SK-N-SH (cell line): ENCODE results near the gene CDKN1A. TPM values are rescaled to one million over a fixed set of nuclear protein-coding genes. Genes with fewer than 3 reads are reported as not detected.

ENCODE experiments used
- CTCF ChIA-PET: fragments of 300-600, 350-600 bp; formaldehyde crosslinking; extraction: SDS; loops from one replicate; lab custom pipeline; 2021; lab: Yijun Ruan, JAX
- POLR2A ChIA-PET: fragments of 350-600 bp; sonication (Branson Sonifier 250); formaldehyde crosslinking; extraction: SDS; loops from one replicate; lab custom pipeline; 2020; ENCODE audit warnings: antibody characterized with exemption, inconsistent platforms; lab: Yijun Ruan, JAX
- DNase-seq: peaks from one replicate; pipeline ENCODE4 v3.0.0; 2012
- H2AFZ ChIP-seq: fragments of 200-600 bp; sonication (generic); 2 replicates; pipeline ENCODE4 v1.8.1; 2016; ENCODE audit warnings: antibody characterized with exemption, mild to moderate bottlenecking, low read depth
- H3F3A ChIP-seq: fragments of 200-600 bp; sonication (generic); replicated peaks from 2 replicates; pipeline ENCODE3; 2016; ENCODE audit warnings: antibody characterized with exemption, mild to moderate bottlenecking; ENCODE audit not compliant: insufficient read depth
- H3K27ac ChIP-seq, 2 experiments: fragments of 200-500 bp in 1 of 2; fragments of 200-600 bp in 1 of 2; sonication (Bioruptor generic) in 1 of 2; sonication (generic), shearing (Covaris generic) in 1 of 2; 2 replicates each; pipeline versions ENCODE4 v1.5.1 to v1.6.1; 2014 to 2016; ENCODE audit warnings: low read depth in 2 of 2, inconsistent platforms in 1 of 2, low read length in 1 of 2, mild to moderate bottlenecking in 1 of 2, mixed read lengths in 1 of 2
- H3K27me3 ChIP-seq: fragments of 200-600 bp; sonication (generic), shearing (Covaris generic); 2 replicates; pipeline ENCODE4 v1.6.1; 2016; ENCODE audit warnings: mixed run types; ENCODE audit not compliant: insufficient read depth
- H3K36me3 ChIP-seq, 2 experiments: fragments of 200-500 bp in 1 of 2; fragments of 200-600 bp in 1 of 2; sonication (Bioruptor generic) in 1 of 2; sonication (generic) in 1 of 2; replicated peaks in 1 of 2; 2 replicates each; pipeline versions ENCODE3 to v1.5.1; 2014 to 2016; ENCODE audit warnings: low read length in 1 of 2, mild to moderate bottlenecking in 1 of 2; ENCODE audit not compliant: insufficient read depth in 2 of 2, control insufficient read depth in 1 of 2
- H3K4me1 ChIP-seq, 2 experiments: fragments of 200-500 bp in 1 of 2; fragments of 200-600 bp in 1 of 2; sonication (Bioruptor generic) in 1 of 2; sonication (generic), shearing (Covaris generic) in 1 of 2; 2 replicates each; pipeline versions ENCODE4 v1.5.1 to v1.6.1; 2014 to 2016; ENCODE audit warnings: low read depth in 1 of 2, low read length in 1 of 2, mixed run types in 1 of 2; ENCODE audit not compliant: insufficient read depth in 2 of 2, control insufficient read depth in 1 of 2
- H3K4me2 ChIP-seq: fragments of 200-600 bp; sonication (generic), shearing (Covaris generic); 2 replicates; pipeline ENCODE4 v1.6.1; 2017; ENCODE audit warnings: mixed run types
- H3K4me3 ChIP-seq, 2 experiments: fragments of 200-500 bp in 1 of 2; fragments of 200-600 bp in 1 of 2; sonication (Bioruptor generic) in 1 of 2; sonication (generic), shearing (Covaris generic) in 1 of 2; 2 replicates each; pipeline versions ENCODE4 v1.5.1 to v1.8.1; 2014 to 2016; ENCODE audit warnings: low read depth in 2 of 2, inconsistent platforms in 1 of 2, low read length in 1 of 2, mild to moderate bottlenecking in 1 of 2, mixed read lengths in 1 of 2, moderate library complexity in 1 of 2
- H3K79me2 ChIP-seq: fragments of 200-600 bp; sonication (generic); 2 replicates; pipeline ENCODE4 v1.8.1; 2017; ENCODE audit warnings: mild to moderate bottlenecking; ENCODE audit not compliant: insufficient read depth
- H3K9ac ChIP-seq: fragments of 200-600 bp; sonication (generic); 2 replicates; pipeline ENCODE4 v1.6.1; 2017; ENCODE audit warnings: mixed run types
- H3K9me2 ChIP-seq: fragments of 200-600 bp; sonication (generic); 2 replicates; pipeline ENCODE4 v1.6.1; 2017; ENCODE audit warnings: mixed run types
- H3K9me3 ChIP-seq: fragments of 200-600 bp; sonication (generic); 2 replicates; pipeline ENCODE4 v1.6.1; 2017; ENCODE audit warnings: mixed run types, mild to moderate bottlenecking, moderate library complexity
- H4K20me1 ChIP-seq: fragments of 200-600 bp; sonication (generic); 2 replicates; pipeline ENCODE4 v1.6.1; 2017; ENCODE audit warnings: mild to moderate bottlenecking, mixed run types; ENCODE audit not compliant: insufficient read depth
- CHD2 ChIP-seq: fragments of 150-350 bp; IDR thresholded peaks from 2 replicates; pipeline ENCODE4 v1.6.1; 2018; ENCODE audit warnings: low read length; ENCODE audit not compliant: partially characterized antibody
- ELF1 ChIP-seq: IDR thresholded peaks from 2 replicates; pipeline ENCODE4 v1.4.0; 2012
- FOXJ3 ChIP-seq: sonication (generic); formaldehyde crosslinking; IDR thresholded peaks from 2 replicates; pipeline ENCODE4 v1.5.1; 2020; ENCODE audit warnings: mild to moderate bottlenecking, missing genetic modification reagents
- GABPA ChIP-seq: IDR thresholded peaks from 2 replicates; pipeline ENCODE4 v1.4.0; 2012; ENCODE audit warnings: low read depth, mild to moderate bottlenecking
- IRF3 ChIP-seq: fragments of 150-350 bp; IDR thresholded peaks from 2 replicates; pipeline ENCODE4 v1.6.1; 2016; ENCODE audit warnings: mild to moderate bottlenecking, low read depth, low read length
- JUND ChIP-seq: IDR thresholded peaks from 2 replicates; pipeline ENCODE4 v1.4.0; 2012
- MXI1 ChIP-seq: IDR thresholded peaks from 2 replicates; pipeline ENCODE4 v1.6.1; 2012; ENCODE audit warnings: mild to moderate bottlenecking, low read depth, low read length, improper control_type of control experiment
- NFIC ChIP-seq: IDR thresholded peaks from 2 replicates; pipeline ENCODE4 v1.4.0; 2012; ENCODE audit warnings: borderline replicate concordance
- PBX3 ChIP-seq: IDR thresholded peaks from 2 replicates; pipeline ENCODE4; 2012
- POLR2AphosphoS5 ChIP-seq: IDR thresholded peaks from 2 replicates; pipeline ENCODE4 v1.6.1; 2012; ENCODE audit warnings: low read depth, low read length
- RCOR1 ChIP-seq: fragments of 150-350 bp; IDR thresholded peaks from 2 replicates; pipeline ENCODE4 v1.6.1; 2017; ENCODE audit warnings: antibody characterized with exemption, low read length
- RFX5 ChIP-seq: IDR thresholded peaks from 2 replicates; pipeline ENCODE4 v1.6.1; 2012; ENCODE audit warnings: mild to moderate bottlenecking, improper control_type of control experiment, low read length
- SIN3A ChIP-seq: IDR thresholded peaks from 2 replicates; pipeline ENCODE4 v1.6.1; 2012; ENCODE audit warnings: low read depth, mild to moderate bottlenecking, low read length, moderate library complexity, borderline replicate concordance
- SMC3 ChIP-seq: IDR thresholded peaks from 2 replicates; pipeline ENCODE4 v1.6.1; 2012; ENCODE audit warnings: low read depth, low read length, improper control_type of control experiment
- TAF1 ChIP-seq: IDR thresholded peaks from 2 replicates; pipeline ENCODE4 v1.6.1; 2012; ENCODE audit warnings: low read depth, mild to moderate bottlenecking, low read length, moderate library complexity, borderline replicate concordance
- TEAD4 ChIP-seq: IDR thresholded peaks from 2 replicates; pipeline ENCODE4 v1.4.0; 2012; ENCODE audit warnings: mild to moderate bottlenecking, borderline replicate concordance; ENCODE audit not compliant: insufficient read depth
- WGBS: methylation state at CpG from one replicate; pipeline ENCODE4 v1.1.6; 2017; ENCODE audit warnings: low lambda C conversion rate; 5-methylcytosine and 5-hydroxymethylcytosine counted together
- polyA plus RNA-seq, 3 experiments: library from polyadenylated mRNA; depleted of rRNA; stranded (reverse); fragments of >200 nt; gene quantifications; 2 replicates each; pipeline ENCODE4 v1.2.3, GENCODE V29; 2012
- TF ChIP-seq, protein P1 (sequence below): IDR thresholded peaks from 2 replicates; pipeline ENCODE4 v1.4.0; 2012; ENCODE audit warnings: low read depth

Gene CDKN1A
- polyA plus RNA-seq, 1 of the 3 experiments (the other 2 are of a cell fraction), result 747 TPM

DNA sequence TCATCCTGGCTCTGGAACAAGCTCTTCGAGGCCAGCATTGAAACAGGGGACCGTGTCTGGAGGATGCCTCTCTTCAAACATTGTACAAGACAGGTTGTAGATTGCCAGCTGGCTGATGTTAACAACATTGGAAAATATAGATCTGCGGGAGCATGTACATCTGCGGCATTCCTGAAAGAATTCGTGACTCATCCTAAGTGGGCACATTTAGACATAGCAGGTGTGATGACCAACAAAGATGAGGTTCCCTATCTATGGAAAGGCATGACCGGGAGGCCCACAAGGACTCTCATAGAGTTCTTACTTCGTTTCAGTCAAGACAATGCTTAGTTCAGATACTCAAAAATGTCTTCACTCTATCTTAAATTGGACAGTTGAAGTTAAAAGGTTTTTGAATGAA is 3.6 kb upstream of the CDKN1A start:
- Histone ChIP-seq H3F3A (peaks cover 22% of the 10 kb centered on the region), H3K27ac (no peak overlapping the region; a peak in 1 of 4 replicates), H3K27me3 (no peaks in the 10 kb centered on the region), H3K9me3 (no peaks in the 10 kb centered on the region), H3K9ac (no peak overlapping the region), H3K4me1 (peaks cover 27 to 36% of the 10 kb centered on the region in 2 experiments), H4K20me1 (peaks cover 14% of the 10 kb centered on the region), H3K4me3 (no peak overlapping the region), H3K36me3 (no peaks in the 10 kb centered on the region), H2AFZ (no peak overlapping the region), H3K9me2 (no peaks in the 10 kb centered on the region), H3K4me2 (no peak overlapping the region), H3K79me2 (peaks cover 28% of the 10 kb centered on the region)
- CTCF ChIA-PET, result interaction anchor here (1.8 to 9.5 kb wide), 2 partner anchors 51 to 60 kb away, joined by 5 to 91 read pairs; no protein-coding TSS in a partner anchor
- DNase-seq, result no peak
- POLR2A ChIA-PET, result no interaction called here
- no peak for TF ChIP-seq IRF3
- no peak for TF ChIP-seq ELF1
- no peak for TF ChIP-seq RFX5
- no peak for TF ChIP-seq PBX3
- no peak for TF ChIP-seq GABPA
- no peak for TF ChIP-seq NFIC
- TF ChIP-seq TEAD4, result no peak
- TF ChIP-seq TAF1, result no peak
- no peak for TF ChIP-seq MXI1
- no peak for TF ChIP-seq RCOR1
- TF ChIP-seq CHD2, result no peak
- 97% methylated on average over 7 of the region's 7 CpGs for WGBS

DNA sequence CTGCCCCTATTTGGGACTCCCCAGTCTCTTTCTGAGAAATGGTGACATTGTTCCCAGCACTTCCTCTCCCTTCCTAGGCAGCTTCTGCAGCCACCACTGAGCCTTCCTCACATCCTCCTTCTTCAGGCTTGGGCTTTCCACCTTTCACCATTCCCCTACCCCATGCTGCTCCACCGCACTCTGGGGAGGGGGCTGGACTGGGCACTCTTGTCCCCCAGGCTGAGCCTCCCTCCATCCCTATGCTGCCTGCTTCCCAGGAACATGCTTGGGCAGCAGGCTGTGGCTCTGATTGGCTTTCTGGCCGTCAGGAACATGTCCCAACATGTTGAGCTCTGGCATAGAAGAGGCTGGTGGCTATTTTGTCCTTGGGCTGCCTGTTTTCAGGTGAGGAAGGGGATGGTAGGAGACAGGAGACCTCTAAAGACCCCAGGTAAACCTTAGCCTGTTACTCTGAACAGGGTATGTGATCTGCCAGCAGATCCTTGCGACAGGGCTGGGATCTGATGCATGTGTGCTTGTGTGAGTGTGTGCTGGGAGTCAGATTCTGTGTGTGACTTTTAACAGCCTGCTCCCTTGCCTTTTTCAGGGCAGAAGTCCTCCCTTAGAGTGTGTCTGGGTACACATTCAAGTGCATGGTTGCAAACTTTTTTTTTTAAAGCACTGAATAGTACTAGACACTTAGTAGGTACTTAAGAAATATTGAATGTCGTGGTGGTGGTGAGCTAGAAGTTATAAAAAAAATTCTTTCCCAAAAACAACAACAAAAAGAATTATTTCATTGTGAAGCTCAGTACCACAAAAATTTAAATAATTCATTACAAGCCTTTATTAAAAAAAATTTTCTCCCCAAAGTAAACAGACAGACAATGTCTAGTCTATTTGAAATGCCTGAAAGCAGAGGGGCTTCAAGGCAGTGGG is 2.1 kb upstream of the CDKN1A start:
- WGBS, result 44% methylated on average over 2 of the region's 4 CpGs
- DNase-seq, result peak; percentile 55
- Histone ChIP-seq H3K4me3 (peak overlapping the region; percentile 15 to 21; a peak in 2 of 4 replicates), H3K9ac (peak overlapping the region; percentile 73), H3K4me2 (peak overlapping the region; percentile 94), H4K20me1 (peaks cover 29% of the 10 kb centered on the region), H3K4me1 (peaks cover 27 to 39% of the 10 kb centered on the region in 2 experiments)
- TF ChIP-seq JUND (no peak), SIN3A (no peak), MXI1 (peak; percentile 39; the same call in 1 of the 2 replicates), FOXJ3 (CRISPR knock-in tag) (0 out of 2 replicates have a peak, but pooled peaks have one; percentile 18), SMC3 (no peak), POLR2AphosphoS5 (peak; percentile 6; the same call in 1 of the 2 replicates)
- TF ChIP-seq, protein P1, sequence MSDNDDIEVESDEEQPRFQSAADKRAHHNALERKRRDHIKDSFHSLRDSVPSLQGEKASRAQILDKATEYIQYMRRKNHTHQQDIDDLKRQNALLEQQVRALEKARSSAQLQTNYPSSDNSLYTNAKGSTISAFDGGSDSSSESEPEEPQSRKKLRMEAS, result peak; percentile 53; the same call in 1 of the 2 replicates
- TF ChIP-seq, all 33 proteins: peak for 4
- no peaks in the 10 kb centered on the region for H3K9me3 ChIP-seq
- peaks cover 2 to 5% of the 10 kb centered on the region in 2 experiments for H3K36me3 ChIP-seq
- H3K27ac ChIP-seq, result peak overlapping the region; percentile 87 to 94
- H3F3A ChIP-seq, result peaks cover 30% of the 10 kb centered on the region
- H3K27me3 ChIP-seq, result no peaks in the 10 kb centered on the region
- H3K79me2 ChIP-seq, result peaks cover 43% of the 10 kb centered on the region
- peak overlapping the region; percentile 16; the same call in 1 of the 2 replicates for H2AFZ ChIP-seq
- ChIA-PET CTCF (interaction anchor here (0.9 to 9.5 kb wide), 6 partner anchors 8 to 223 kb away, joined by 3 to 91 read pairs (median 4); no protein-coding TSS in a partner anchor), POLR2A (interaction anchor here (1.0 to 1.9 kb wide), 6 partner anchors 10 to 34 kb away, joined by 3 to 9 read pairs (median 4); no protein-coding TSS in a partner anchor)
- H3K9me2 ChIP-seq, result no peaks in the 10 kb centered on the region
